HEK293 (cell line): ENCODE results near the gene RHOU.

Experiments used
- CTCF ChIA-PET: fragments of 350-600 bp; formaldehyde crosslinking; extraction: SDS; loops from one replicate; lab custom pipeline; 2021; ENCODE audit warnings: antibody characterized with exemption; lab: Yijun Ruan, JAX
- POLR2A ChIA-PET: fragments of 300-600 bp; formaldehyde crosslinking; extraction: SDS; loops from one replicate; lab custom pipeline; 2020; ENCODE audit warnings: antibody characterized with exemption, inconsistent platforms; lab: Yijun Ruan, JAX
- H3K27ac ChIP-seq: fragments of 200-500 bp; sonication (Bioruptor generic); 2 replicates; pipeline ENCODE4 v1.5.1; 2014; ENCODE audit warnings: low read depth, low read length, control low read depth, inconsistent platforms; ENCODE audit errors: extremely low read depth
- H3K36me3 ChIP-seq, 2 experiments: fragments of 200-500 bp in 1 of 2; sonication (Bioruptor generic) in 1 of 2; 1 replicate in 1 of 2; 2 replicates in 1 of 2; pipeline ENCODE4 v1.5.1; 2014 to 2017; ENCODE audit warnings: inconsistent platforms in 2 of 2, low read length in 2 of 2; ENCODE audit not compliant: control insufficient read depth in 2 of 2, insufficient read depth in 1 of 2
- H3K4me1 ChIP-seq: fragments of 200-500 bp; sonication (Bioruptor generic); 2 replicates; pipeline ENCODE4 v1.5.1; 2014; ENCODE audit warnings: mild to moderate bottlenecking, low read length, inconsistent platforms; ENCODE audit not compliant: control insufficient read depth, insufficient read depth
- H3K4me3 ChIP-seq: 2 replicates; pipeline ENCODE4 v1.5.1; 2011; ENCODE audit warnings: low read depth, mild to moderate bottlenecking, control low read depth, low read length, moderate library complexity
- H3K9me3 ChIP-seq: fragments of 200-500 bp; sonication (Bioruptor generic); 2 replicates; pipeline ENCODE4 v1.5.1; 2014; ENCODE audit warnings: low read depth, low read length, inconsistent platforms; ENCODE audit not compliant: control insufficient read depth, insufficient read depth
- ATF2 ChIP-seq: fragments of 450-650 bp; formaldehyde crosslinking; IDR thresholded peaks from 2 replicates; pipeline ENCODE4 v1.5.1; 2016; ENCODE audit warnings: missing biosample characterization, missing genetic modification characterization, low read depth
- GLIS1 ChIP-seq: fragments of 450-650 bp; formaldehyde crosslinking; IDR thresholded peaks from 2 replicates; pipeline ENCODE4 v1.5.1; 2016; ENCODE audit warnings: missing biosample characterization, missing genetic modification characterization
- IKZF3 ChIP-seq: fragments of 450-650 bp; IDR thresholded peaks from 2 replicates; pipeline ENCODE4 v1.5.0; 2018; ENCODE audit warnings: missing biosample characterization, mild to moderate bottlenecking, missing genetic modification characterization, moderate library complexity
- KLF10 ChIP-seq: fragments of 450-650 bp; IDR thresholded peaks from 2 replicates; pipeline ENCODE4 v1.5.1; 2018; ENCODE audit warnings: missing biosample characterization, mild to moderate bottlenecking, missing genetic modification characterization
- KLF7 ChIP-seq: fragments of 450-650 bp; formaldehyde crosslinking; IDR thresholded peaks from 2 replicates; pipeline ENCODE4 v1.5.1; 2016; ENCODE audit warnings: missing biosample characterization, missing genetic modification characterization, borderline replicate concordance
- SP3 ChIP-seq: fragments of 450-650 bp; formaldehyde crosslinking; IDR thresholded peaks from 2 replicates; pipeline ENCODE4 v1.5.1; 2016; ENCODE audit warnings: missing biosample characterization, missing genetic modification characterization
- WT1 ChIP-seq: fragments of 450-650 bp; formaldehyde crosslinking; IDR thresholded peaks from 2 replicates; pipeline ENCODE4 v1.5.1; 2016; ENCODE audit warnings: missing biosample characterization, missing genetic modification characterization
- ZFP3 ChIP-seq: fragments of 450-650 bp; formaldehyde crosslinking; IDR thresholded peaks from 2 replicates; pipeline ENCODE4 v1.5.1; 2016; ENCODE audit warnings: low read depth, missing biosample characterization, missing genetic modification characterization
- ZFP37 ChIP-seq: fragments of 450-650 bp; formaldehyde crosslinking; IDR thresholded peaks from 2 replicates; pipeline ENCODE4 v1.5.1; 2016; ENCODE audit warnings: missing biosample characterization, missing genetic modification characterization
- ZNF148 ChIP-seq: fragments of 450-650 bp; formaldehyde crosslinking; IDR thresholded peaks from 2 replicates; pipeline ENCODE4 v1.5.0; 2017; ENCODE audit warnings: missing biosample characterization, missing genetic modification characterization, borderline replicate concordance
- ZNF202 ChIP-seq: fragments of 450-650 bp; formaldehyde crosslinking; IDR thresholded peaks from 2 replicates; pipeline ENCODE4 v1.5.1; 2016; ENCODE audit warnings: missing biosample characterization, missing genetic modification characterization, borderline replicate concordance
- ZNF23 ChIP-seq: fragments of 450-650 bp; formaldehyde crosslinking; IDR thresholded peaks from 2 replicates; pipeline ENCODE4 v1.5.1; 2016; ENCODE audit warnings: missing biosample characterization, missing genetic modification characterization, borderline replicate concordance
- ZNF266 ChIP-seq: fragments of 450-650 bp; formaldehyde crosslinking; IDR thresholded peaks from 2 replicates; pipeline ENCODE4 v1.5.1; 2016; ENCODE audit warnings: missing biosample characterization, missing genetic modification characterization, low read depth
- ZNF324 ChIP-seq: fragments of 450-650 bp; formaldehyde crosslinking; IDR thresholded peaks from 2 replicates; pipeline ENCODE4 v1.5.1; 2016; ENCODE audit warnings: missing biosample characterization, missing genetic modification characterization
- ZNF366 ChIP-seq: fragments of 450-650 bp; formaldehyde crosslinking; conservative IDR thresholded peaks from 2 replicates; pipeline ENCODE4 v1.5.1; 2016; ENCODE audit warnings: missing biosample characterization, missing genetic modification characterization
- ZNF391 ChIP-seq: fragments of 450-650 bp; formaldehyde crosslinking; IDR thresholded peaks from 2 replicates; pipeline ENCODE4 v1.5.1; 2016; ENCODE audit warnings: low read depth, missing biosample characterization, missing genetic modification characterization, borderline replicate concordance
- ZNF394 ChIP-seq: fragments of 450-650 bp; formaldehyde crosslinking; IDR thresholded peaks from 2 replicates; pipeline ENCODE4 v1.5.1; 2016; ENCODE audit warnings: missing biosample characterization, missing genetic modification characterization, mild to moderate bottlenecking, moderate library complexity, borderline replicate concordance
- ZNF610 ChIP-seq: fragments of 450-650 bp; formaldehyde crosslinking; IDR thresholded peaks from 2 replicates; pipeline ENCODE4 v1.5.1; 2016; ENCODE audit warnings: missing biosample characterization, missing genetic modification characterization, borderline replicate concordance
- ZNF623 ChIP-seq: fragments of 450-650 bp; formaldehyde crosslinking; IDR thresholded peaks from 2 replicates; pipeline ENCODE4 v1.5.1; 2016; ENCODE audit warnings: missing biosample characterization, missing genetic modification characterization
- ZNF645 ChIP-seq: fragments of 450-650 bp; formaldehyde crosslinking; IDR thresholded peaks from 2 replicates; pipeline ENCODE4; 2016; ENCODE audit warnings: missing biosample characterization, missing genetic modification characterization
- ZSCAN16 ChIP-seq: fragments of 450-650 bp; formaldehyde crosslinking; IDR thresholded peaks from 2 replicates; pipeline ENCODE4 v1.5.1; 2016; ENCODE audit warnings: missing biosample characterization, missing genetic modification characterization
- ZSCAN5A ChIP-seq: fragments of 450-650 bp; formaldehyde crosslinking; IDR thresholded peaks from 2 replicates; pipeline ENCODE4 v1.5.1; 2016; ENCODE audit warnings: missing biosample characterization, missing genetic modification characterization

RHOU gene

GRCh38 chr1:228777236-228777635 lies 42.0 kb downstream of the RHOU start:
- POLR2A ChIA-PET = interaction anchor here (1.8 kb wide), 1 partner anchor 84 kb away, joined by 4 read pairs; no protein-coding TSS in a partner anchor
- Histone ChIP-seq H3K4me3 (no peak overlapping the region), H3K27ac (no peak overlapping the region), H3K4me1 (peaks cover 22% of the 10 kb centered on the region), H3K36me3 (no peaks in the 10 kb centered on the region), H3K9me3 (no peaks in the 10 kb centered on the region)
- TF ChIP-seq ZNF645 (tag by site-specific recombination) (no peak), ZNF266 (tag by site-specific recombination) (no peak), ZNF23 (tag by site-specific recombination) (no peak), ZNF610 (tag by site-specific recombination) (no peak)
- CTCF ChIA-PET = interaction anchor here (1.4 to 1.7 kb wide), 3 partner anchors 42 to 113 kb away, joined by 3 to 8 read pairs (median 5); partner anchors contain the start of gene RHOU

GRCh38 chr1:228778026-228778425 lies 42.7 kb downstream of the RHOU start:
- POLR2A ChIA-PET = interaction anchor here (1.8 kb wide), 1 partner anchor 83 kb away, joined by 4 read pairs; no protein-coding TSS in a partner anchor

More at GRCh38 chr1:228778026-228778425, 42.7 kb downstream of the RHOU start:
- H3K36me3 ChIP-seq = no peaks in the 10 kb centered on the region
- no peaks in the 10 kb centered on the region for H3K9me3 ChIP-seq
- H3K4me1 ChIP-seq = peaks cover 16% of the 10 kb centered on the region
- TF ChIP-seq IKZF3 (tag by site-specific recombination) (0 out of 2 replicates have a peak, but pooled peaks have one; percentile 59), WT1 (tag by site-specific recombination) (peak; percentile 42; the same call in 1 of the 2 replicates), ZSCAN5A (tag by site-specific recombination) (no peak), ZNF202 (tag by site-specific recombination) (no peak), ZFP3 (tag by site-specific recombination) (no peak), ZNF391 (no peak), ZNF148 (tag by site-specific recombination) (no peak), GLIS1 (tag by site-specific recombination) (no peak), SP3 (tag by site-specific recombination) (no peak), ZNF623 (tag by site-specific recombination) (no peak), ZNF366 (tag by site-specific recombination) (no peak), KLF10 (no peak), KLF7 (tag by site-specific recombination) (no peak), ZNF394 (no peak), ZNF324 (tag by site-specific recombination) (0 out of 2 replicates have a peak, but pooled peaks have one; percentile 14), ZFP37 (tag by site-specific recombination) (no peak), ATF2 (tag by site-specific recombination) (0 out of 2 replicates have a peak, but pooled peaks have one; percentile 25), ZNF645 (tag by site-specific recombination) (no peak), ZSCAN16 (tag by site-specific recombination) (no peak)
- TF ChIP-seq, all 188 proteins: peak for 4
- Histone ChIP-seq H3K27ac (no peak overlapping the region), H3K4me3 (no peak overlapping the region)
- CTCF ChIA-PET = interaction anchor here (0.6 to 1.7 kb wide), 5 partner anchors 20 to 390 kb away, joined by 3 to 8 read pairs (median 3); partner anchors contain the start of gene RHOU
